RWPE2 (cell line): ENCODE data around the gene TBX20.
A peak's percentile ranks its signal among the peaks of the same experiment; 100 is the strongest.
"Not testable (repeated sequence)": the region's sequence is repeated elsewhere in the genome, so short reads cannot be mapped to it uniquely, and the experiment has no call there.

Experiments used
- ATAC-seq: fragments of 200-7000 bp; cut with Tn5 transposase; 3 replicates; pipeline ENCODE4 v1.9.1; 2021; ENCODE audit warnings: low read depth
- DNase-seq: peaks from one replicate; pipeline ENCODE4 v3.0.0-alpha.2; 2020; ENCODE audit warnings: low spot score
- H3K27ac ChIP-seq: fragments of 450-650 bp; 2 replicates; pipeline ENCODE4 v1.5.1; 2017; ENCODE audit warnings: mild to moderate bottlenecking; ENCODE audit not compliant: poor library complexity, severe bottlenecking
- H3K27me3 ChIP-seq: fragments of 250-450 bp; sonication (Bioruptor Pico); 2 replicates; pipeline ENCODE4 v1.5.1; 2021; ENCODE audit warnings: mild to moderate bottlenecking, moderate library complexity; ENCODE audit not compliant: insufficient read depth, poor library complexity, severe bottlenecking
- H3K36me3 ChIP-seq: fragments of 250-450 bp; sonication (Bioruptor Pico); 2 replicates; pipeline ENCODE4 v1.5.1; 2020; ENCODE audit warnings: low read depth, mild to moderate bottlenecking, moderate library complexity
- H3K4me1 ChIP-seq: fragments of 250-450 bp; sonication (Bioruptor Pico); 2 replicates; pipeline ENCODE4 v1.5.1; 2021; ENCODE audit warnings: mild to moderate bottlenecking, moderate library complexity; ENCODE audit not compliant: insufficient read depth, poor library complexity, severe bottlenecking
- H3K4me3 ChIP-seq: fragments of 250-450 bp; sonication (Bioruptor Pico); 2 replicates; pipeline ENCODE4 v1.5.1; 2021; ENCODE audit warnings: mild to moderate bottlenecking, moderate library complexity; ENCODE audit not compliant: severe bottlenecking
- H3K9me3 ChIP-seq: fragments of 250-450 bp; sonication (Bioruptor Pico); 2 replicates; pipeline ENCODE4 v1.5.1; 2021; ENCODE audit warnings: mild to moderate bottlenecking, moderate library complexity; ENCODE audit not compliant: severe bottlenecking
- TF ChIP-seq, protein P1 (sequence below): fragments of 450-650 bp; IDR thresholded peaks from one replicate; pipeline ENCODE4 v1.5.1; 2017; ENCODE audit warnings: mild to moderate bottlenecking, moderate library complexity; ENCODE audit not compliant: poor library complexity, severe bottlenecking

TBX20 gene

GRCh38 chr7:35204031-35204430 lies 49.9 kb downstream of the TBX20 start:
- H3K9me3 ChIP-seq, H3K27me3 ChIP-seq, H3K4me1 ChIP-seq, H3K27ac ChIP-seq, H3K4me3 ChIP-seq, ATAC-seq, DNase-seq, H3K36me3 ChIP-seq: not testable (repeated sequence)

DNA sequence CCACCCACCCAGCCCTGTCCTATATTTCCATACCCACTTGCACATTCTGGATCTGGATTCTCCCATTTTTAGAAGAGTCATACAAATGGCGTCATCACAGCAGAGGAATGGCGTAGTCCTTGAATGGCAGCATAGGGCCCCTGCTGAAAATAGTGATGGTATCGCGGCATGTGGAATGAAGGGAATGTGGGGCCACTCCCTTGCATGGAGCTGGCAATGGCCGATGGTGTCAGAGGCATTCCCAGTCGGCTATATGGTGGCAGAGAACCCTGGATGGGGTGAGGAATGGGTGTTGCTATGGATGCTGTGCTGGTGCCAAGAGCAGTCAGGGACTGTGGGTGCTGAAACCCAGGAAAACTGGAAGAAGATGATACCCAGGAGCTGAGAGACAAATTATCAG lies 51.5 kb downstream of the TBX20 start:
- not testable (repeated sequence) for H3K36me3 ChIP-seq, H3K4me1 ChIP-seq, ATAC-seq, H3K4me3 ChIP-seq, H3K9me3 ChIP-seq, DNase-seq, H3K27ac ChIP-seq, H3K27me3 ChIP-seq

- H3K27me3 ChIP-seq, H3K4me1 ChIP-seq, H3K4me3 ChIP-seq, DNase-seq, H3K27ac ChIP-seq, H3K36me3 ChIP-seq, H3K9me3 ChIP-seq: not testable (repeated sequence)
- peak; percentile 87 for ATAC-seq
Measured at GRCh38 chr7:35200170-35200569, 53.7 kb downstream of the TBX20 start.

GRCh38 chr7:35198370-35199140 lies 55.3 kb downstream of the TBX20 start:
- H3K4me1 ChIP-seq, H3K9me3 ChIP-seq, DNase-seq, H3K4me3 ChIP-seq, H3K36me3 ChIP-seq, H3K27me3 ChIP-seq: not testable (repeated sequence)
- peak overlapping the region; percentile 25 for H3K27ac ChIP-seq
- ATAC-seq, result peak; percentile 74

DNA sequence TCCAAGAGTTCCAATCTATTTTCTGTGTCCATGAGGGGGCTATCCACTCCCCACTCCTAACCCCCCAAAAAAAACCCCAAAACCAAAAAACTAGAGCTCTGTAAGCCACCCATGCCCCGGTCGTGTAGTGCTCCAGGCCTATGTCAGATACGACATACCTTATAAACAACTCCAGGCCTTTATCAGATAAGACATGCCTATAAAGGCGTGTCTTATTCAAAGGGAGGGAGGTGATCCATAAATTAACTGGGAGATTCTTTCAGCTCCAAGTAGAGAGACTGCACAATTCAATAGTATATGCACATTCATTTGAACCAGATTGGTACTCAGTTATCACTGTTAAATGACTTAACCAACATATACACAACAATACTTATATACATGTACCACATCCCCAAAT lies 62.3 kb downstream of the TBX20 start:
- H3K36me3 ChIP-seq, H3K27ac ChIP-seq, H3K9me3 ChIP-seq, H3K4me3 ChIP-seq, H3K4me1 ChIP-seq, ATAC-seq, DNase-seq: not testable (repeated sequence)
- peaks cover 13% of the 10 kb centered on the region for H3K27me3 ChIP-seq

- ATAC-seq, DNase-seq, H3K9me3 ChIP-seq, H3K36me3 ChIP-seq, H3K4me3 ChIP-seq, H3K4me1 ChIP-seq, H3K27ac ChIP-seq: not testable (repeated sequence)
- TF ChIP-seq, protein P1, sequence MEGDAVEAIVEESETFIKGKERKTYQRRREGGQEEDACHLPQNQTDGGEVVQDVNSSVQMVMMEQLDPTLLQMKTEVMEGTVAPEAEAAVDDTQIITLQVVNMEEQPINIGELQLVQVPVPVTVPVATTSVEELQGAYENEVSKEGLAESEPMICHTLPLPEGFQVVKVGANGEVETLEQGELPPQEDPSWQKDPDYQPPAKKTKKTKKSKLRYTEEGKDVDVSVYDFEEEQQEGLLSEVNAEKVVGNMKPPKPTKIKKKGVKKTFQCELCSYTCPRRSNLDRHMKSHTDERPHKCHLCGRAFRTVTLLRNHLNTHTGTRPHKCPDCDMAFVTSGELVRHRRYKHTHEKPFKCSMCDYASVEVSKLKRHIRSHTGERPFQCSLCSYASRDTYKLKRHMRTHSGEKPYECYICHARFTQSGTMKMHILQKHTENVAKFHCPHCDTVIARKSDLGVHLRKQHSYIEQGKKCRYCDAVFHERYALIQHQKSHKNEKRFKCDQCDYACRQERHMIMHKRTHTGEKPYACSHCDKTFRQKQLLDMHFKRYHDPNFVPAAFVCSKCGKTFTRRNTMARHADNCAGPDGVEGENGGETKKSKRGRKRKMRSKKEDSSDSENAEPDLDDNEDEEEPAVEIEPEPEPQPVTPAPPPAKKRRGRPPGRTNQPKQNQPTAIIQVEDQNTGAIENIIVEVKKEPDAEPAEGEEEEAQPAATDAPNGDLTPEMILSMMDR, result peak; percentile 38
- peaks cover 26% of the 10 kb centered on the region for H3K27me3 ChIP-seq
Measured at GRCh38 chr7:35190146-35190773, 63.6 kb downstream of the TBX20 start.

DNA sequence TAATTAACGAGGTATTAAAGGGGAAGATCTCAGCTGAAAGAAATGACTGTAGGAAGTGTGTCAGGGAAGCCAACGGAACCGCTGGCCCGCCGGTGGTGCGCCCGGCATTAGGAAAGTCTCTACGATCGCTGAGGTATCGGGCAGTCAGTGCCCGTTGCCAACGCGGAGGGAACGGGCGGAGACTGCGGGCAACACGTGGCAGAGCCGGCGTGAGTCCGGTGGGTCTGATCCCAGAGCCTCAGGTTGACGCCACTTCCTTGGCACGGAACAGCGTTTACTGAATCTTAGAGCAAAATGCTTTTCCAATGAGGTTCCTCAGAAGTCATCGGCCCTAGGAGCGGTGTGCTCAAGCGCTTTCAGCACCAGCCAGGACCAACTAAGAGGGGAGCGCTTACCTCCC lies 67.1 kb downstream of the TBX20 start:
- H3K36me3 ChIP-seq, H3K27ac ChIP-seq, H3K4me1 ChIP-seq, H3K9me3 ChIP-seq, DNase-seq: not testable (repeated sequence)
- H3K4me3 ChIP-seq, result peak overlapping the region; percentile 18
- H3K27me3 ChIP-seq, result peaks cover 34% of the 10 kb centered on the region
- ATAC-seq, result peak; percentile 70
